Subcutaneous adipose tissue (tissue), 4 donors: ENCODE results near the gene RABL2B. TPM values are rescaled to one million over a fixed set of nuclear protein-coding genes. Genes with fewer than 3 reads are reported as not detected.

ENCODE experiments used
- CTCF ChIP-seq: fragments of 450-650 bp; IDR thresholded peaks from one replicate; pipeline ENCODE4 v1.5.1; 2016; ENCODE audit warnings: low read depth, mild to moderate bottlenecking, control low read depth, antibody characterized with exemption, moderate library complexity
- total RNA-seq, 4 donors: library from RNA; depleted of rRNA; stranded (reverse); fragments of >200 nt; gene quantifications; one replicate each; pipeline ENCODE4 v1.1.0, GENCODE V29; 2016

RABL2B gene
- total RNA-seq, 4 donors from 2014 or later: 8.8 to 19.4 (median 14.8) TPM

DNA sequence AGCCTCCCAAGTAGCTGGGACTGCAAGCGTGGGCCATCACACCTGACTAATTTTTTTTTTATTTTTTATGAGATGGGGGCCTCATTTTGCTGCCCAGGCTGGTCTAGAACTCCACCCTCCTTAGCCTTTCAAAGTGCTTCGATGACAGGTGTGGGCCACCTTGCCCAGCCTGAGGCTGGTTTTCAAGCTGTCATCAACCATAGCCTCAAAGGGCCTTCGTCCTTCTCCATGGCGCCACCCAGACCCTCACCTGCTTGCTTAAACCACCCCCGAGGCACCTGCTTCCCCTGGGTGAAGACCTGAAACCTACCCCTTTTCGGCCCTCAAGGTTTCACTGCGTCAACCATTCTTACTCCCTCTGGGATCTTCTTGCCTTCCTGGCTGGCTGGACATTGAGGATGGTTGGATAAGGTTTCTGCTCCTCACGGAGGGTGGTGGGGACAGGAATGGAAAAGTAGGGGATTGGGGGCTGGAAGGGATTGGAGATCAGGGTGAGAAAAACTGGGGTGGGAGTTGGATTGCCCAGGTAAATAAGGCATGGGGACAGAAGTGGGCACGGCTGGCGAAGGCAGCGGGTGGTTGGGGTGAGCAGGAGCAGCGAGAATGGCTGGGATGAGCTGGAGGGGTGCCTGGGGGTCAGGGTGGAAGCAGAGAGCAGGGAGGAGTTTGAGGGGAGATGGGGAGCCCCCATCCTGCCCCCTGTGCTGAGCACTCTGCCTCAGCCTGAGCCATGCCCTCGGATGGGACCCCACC, 48.3 kb downstream of the RABL2B start:
- no peak for TF ChIP-seq CTCF

DNA sequence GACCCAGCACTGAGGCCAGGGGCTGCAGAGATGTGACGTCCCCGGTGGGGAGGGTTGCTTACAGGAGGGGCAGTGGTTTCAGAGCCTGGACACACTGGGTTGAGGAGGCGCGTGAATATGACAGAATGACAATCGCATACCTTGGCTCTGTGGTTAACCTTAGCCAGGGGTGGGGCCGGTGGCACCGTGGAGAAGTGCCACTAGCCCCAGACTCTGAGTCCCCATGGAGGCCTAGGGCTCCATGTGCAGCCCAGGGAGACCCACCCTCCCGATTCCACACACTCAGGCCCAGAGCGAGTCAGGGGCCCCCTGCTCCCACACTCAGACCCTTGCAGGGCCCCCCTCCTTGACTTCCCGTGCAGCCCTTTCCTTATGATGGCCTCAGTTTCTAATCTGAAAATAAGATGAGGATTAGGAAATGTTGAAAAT, 49.1 kb downstream of the RABL2B start:
- no peak for TF ChIP-seq CTCF

- TF ChIP-seq CTCF: no peak
Measured at GRCh38 chr22:50733521-50734342, 49.7 kb downstream of the RABL2B start.

DNA sequence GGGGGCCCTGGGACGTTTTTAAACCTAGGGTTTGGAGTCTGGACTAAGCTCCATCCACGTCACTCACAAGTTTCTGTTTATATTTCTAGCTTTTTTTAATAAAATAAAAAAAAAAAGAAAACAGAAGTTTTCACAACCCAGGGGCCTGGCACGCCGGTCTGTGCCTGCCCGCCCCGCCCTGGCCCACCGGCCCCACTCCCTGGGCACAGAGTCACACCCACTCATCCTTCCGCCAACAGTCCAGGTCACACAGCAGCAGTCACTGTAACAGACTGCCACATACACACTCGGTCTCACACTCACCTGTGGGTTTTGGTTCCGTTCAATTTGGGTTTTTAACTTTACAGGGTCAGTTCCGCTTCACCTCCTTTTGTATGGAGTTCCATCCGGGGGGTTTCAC, 50.8 kb downstream of the RABL2B start:
- TF ChIP-seq CTCF: no peak

- no peak for TF ChIP-seq CTCF
Measured at GRCh38 chr22:50731811-50732624, 51.4 kb downstream of the RABL2B start.

DNA sequence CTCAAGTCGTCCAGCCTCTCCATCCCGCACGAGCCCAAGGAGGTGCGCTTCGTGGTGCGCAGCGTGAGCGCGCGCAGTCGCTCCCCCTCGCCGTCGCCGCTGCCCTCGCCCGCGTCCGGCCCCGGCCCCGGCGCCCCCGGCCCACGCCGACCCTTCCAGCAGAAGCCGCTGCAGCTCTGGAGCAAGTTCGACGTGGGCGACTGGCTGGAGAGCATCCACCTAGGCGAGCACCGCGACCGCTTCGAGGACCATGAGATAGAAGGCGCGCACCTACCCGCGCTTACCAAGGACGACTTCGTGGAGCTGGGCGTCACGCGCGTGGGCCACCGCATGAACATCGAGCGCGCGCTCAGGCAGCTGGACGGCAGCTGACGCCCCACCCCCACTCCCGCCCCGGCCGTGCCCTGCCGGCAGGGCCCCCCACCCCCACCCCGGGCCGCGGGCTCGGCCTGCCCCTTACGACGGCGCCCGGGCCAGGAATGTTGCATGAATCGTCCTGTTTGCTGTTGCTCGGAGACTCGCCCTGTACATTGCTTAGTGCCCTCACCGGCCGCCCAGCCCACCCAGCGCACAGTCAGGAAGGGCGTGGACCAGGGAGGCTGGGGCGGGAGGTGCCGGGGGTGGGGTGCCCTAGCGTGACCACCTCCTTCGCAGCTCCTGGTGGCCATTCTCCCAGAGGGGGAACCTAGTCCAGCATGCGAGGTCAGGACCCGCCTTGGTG, 52.3 kb downstream of the RABL2B start:
- TF ChIP-seq CTCF: no peak
